ENCODE results near the gene CSNK1G2.
"Not testable (repeated sequence)": the region's sequence is repeated elsewhere in the genome, so short reads cannot be mapped to it uniquely, and the experiment has no call there.

CSNK1G2 gene

DNA sequence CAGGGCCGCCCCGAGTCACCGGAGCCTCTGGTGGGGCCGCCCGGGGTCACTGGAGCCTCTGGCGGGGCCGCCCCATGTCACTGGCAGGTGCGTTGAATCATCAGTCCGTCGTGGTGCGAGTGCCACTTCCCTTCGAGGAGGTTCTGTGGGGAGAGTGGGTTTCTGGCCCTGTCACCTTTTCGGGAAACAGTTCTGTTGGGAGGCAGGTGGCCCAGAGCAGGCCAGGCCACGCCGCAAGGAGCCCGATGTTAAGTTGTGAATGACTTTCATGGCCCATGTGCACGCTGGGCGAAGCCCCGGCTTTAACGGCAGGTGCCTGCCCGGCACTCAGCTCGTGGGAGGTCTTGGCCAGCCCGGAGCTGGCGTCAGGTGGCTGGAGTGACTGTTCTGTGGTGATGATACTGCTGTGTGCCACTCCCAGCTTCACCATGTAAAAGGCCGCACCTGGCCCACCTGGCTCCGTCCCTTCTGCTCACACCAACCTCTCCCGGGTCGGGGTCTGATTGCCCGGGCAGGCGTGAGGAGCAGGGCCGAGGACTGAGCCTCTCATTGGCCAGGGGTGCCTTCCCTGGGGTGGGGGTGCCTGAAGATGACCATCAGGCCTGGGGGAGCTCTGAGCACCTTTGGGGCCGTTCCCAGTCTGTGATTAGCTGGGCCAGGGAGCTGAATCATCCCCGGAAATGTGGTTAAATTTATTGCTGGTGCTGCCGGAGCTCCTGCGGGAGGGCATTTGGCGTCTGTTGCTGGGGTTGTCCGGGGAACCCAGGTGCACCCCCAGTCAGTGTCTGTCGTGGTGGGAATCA lies 29.2 kb downstream of the CSNK1G2 start:
- DNase-seq = no peak

DNA sequence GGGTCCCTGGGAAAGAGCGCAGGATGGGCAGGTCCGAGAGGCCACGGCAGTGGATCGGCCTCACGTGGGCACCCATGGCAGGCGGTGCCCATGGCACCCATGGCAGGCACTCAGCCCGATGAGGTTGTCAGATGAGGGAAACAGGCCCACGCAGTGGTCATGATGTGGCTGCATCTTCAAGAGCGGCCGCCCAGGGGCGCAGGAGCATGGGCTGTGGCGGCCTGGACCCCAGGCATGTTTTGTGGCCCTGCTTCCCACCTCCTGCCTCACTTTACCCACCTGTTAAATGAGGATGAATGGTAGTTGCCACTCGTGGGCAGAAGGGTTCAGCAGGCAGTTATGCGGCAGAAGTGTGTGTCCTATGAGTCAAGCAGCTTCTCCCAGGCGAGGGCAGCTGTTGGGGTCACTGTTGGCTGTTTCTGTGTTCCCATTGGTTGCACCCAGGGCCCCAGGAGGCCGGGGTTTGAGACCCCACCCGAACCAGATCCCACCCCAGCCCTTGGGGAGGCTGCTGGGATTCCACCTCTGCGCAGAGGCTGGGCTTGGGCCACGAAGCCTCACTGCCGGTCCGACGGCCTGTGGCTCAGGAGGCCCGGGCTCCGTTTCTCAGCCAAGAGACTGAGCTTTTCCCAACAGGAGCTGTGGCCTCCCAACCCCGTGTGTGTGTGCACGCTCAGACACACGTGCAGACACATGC lies 30.0 kb downstream of the CSNK1G2 start:
- DNase-seq = no peak

DNA sequence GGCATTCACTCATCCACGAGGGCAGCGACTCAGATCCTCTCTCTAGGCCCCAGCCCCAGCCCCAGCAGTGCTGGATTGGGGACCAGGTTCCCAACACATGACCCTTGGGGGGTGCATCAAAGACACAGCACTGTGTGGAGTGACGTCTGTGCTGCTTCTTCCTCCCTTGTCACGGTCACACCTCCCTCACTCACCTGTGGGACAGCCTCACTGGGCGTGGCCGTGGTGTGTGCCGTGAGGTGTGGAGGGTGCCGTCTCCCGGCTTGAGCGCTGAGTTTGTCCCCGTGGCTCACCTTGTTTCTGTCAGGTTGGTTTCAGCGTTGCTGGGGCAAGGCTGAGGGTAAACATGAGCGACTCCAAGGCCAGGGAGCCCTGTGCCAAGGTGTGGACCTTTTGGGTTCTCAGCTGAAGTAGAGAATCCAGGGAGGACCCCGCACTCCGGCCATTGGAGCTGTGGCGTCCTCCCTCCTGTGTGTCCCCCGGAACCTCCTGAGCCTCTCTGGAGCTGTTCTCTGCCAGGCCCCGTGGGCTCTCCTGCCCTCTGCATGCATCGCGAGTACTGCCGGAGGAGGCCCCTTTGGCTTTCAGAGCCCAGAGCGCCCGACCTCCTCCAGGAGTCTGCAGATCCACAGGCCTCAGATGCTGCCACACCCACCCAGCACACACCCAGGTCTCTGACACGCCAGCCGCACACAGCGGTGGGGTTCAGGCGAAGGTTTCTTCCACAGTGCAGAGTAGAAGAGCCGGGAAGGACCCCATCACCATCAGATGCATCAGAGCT lies 33.6 kb downstream of the CSNK1G2 start:
- no peak for DNase-seq

DNA sequence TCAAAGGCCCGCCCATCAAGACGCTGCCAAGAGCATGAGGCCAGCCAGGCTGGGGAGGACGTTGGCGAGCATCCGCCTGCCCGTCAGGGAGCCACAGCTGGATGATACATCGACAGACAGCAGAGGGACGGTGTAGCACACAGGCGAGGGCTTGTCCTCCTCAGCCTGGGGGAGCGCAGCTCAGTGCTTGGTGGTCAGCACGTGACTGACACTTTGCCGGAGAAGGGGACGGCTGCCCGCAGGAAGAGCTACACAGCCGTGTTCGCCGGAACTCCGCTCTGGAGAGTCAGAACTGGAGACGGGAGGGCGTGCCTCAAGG lies 34.1 kb downstream of the CSNK1G2 start:
- peak in 1 of 2 donors; percentile 1 for DNase-seq

DNA sequence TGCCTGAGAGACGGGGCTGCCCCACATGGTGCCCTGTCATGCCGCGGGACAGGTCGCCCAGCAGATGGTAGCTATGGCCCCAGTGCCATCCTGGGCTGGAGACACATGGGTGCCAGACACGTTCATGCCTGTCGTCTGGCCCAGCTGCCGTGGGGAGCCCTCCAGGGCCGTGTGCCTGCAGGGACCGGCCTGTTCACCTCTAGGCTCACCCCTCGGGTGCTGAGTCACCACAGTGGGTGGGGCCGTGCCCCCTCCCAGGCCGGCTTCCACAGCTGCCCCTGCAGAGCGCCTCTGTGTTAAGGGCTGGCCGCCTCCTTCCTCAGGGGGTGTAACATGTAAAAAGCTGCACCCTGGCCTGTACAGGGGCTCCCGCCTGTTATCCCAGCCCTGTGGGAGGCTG lies 36.1 kb downstream of the CSNK1G2 start:
- no peak for DNase-seq

DNA sequence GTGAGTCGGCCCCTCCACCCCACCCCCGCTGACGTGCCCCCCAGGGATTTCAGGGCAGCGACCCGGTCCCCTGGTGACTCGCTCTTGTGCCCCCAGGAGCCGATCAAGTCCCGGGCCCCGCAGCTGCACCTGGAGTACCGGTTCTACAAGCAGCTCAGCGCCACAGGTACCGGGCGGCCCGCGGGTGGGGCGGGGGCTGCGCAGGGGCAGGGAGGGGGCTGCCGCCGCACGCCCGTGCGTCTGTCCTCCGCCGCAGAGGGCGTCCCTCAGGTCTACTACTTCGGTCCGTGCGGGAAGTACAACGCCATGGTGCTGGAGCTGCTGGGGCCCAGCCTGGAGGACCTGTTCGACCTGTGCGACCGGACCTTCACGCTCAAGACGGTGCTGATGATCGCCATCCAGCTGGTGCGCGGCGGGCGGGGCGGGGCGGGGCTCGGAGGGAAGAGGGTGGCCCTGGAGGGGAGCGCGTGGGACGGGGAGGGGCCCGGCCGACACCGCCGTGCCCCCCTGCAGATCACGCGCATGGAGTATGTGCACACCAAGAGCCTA lies 37.4 kb downstream of the CSNK1G2 start:
- DNase-seq = no peak

DNA sequence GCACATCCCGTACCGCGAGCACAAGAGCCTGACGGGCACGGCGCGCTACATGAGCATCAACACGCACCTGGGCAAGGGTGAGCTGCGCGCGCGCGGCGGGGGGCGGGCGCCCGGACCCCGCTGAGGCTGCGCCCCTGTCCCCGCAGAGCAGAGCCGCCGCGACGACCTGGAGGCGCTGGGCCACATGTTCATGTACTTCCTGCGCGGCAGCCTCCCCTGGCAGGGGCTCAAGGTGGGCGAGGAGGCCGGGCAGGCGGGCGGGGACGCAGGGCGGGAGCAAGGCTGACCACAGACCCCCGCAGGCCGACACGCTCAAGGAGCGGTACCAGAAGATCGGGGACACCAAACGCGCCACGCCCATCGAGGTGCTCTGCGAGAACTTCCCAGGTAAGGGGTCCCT lies 38.0 kb downstream of the CSNK1G2 start:
- DNase-seq = no peak

DNA sequence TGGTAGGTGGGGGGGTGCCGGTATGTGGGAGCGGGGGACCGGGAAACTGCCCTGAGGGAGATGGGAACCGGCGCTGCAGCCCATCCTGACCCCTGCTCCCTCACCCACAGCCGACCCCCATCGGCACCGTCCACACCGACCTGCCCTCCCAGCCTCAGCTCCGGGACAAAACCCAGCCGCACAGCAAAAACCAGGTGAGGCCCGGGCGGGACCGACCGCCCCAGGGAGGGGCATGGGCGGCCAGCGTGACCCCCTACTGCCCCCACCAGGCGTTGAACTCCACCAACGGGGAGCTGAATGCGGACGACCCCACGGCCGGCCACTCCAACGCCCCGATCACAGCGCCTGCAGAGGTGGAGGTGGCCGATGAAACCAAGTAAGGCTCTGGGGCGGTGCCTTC lies 38.7 kb downstream of the CSNK1G2 start:
- DNase-seq = no peak

DNA sequence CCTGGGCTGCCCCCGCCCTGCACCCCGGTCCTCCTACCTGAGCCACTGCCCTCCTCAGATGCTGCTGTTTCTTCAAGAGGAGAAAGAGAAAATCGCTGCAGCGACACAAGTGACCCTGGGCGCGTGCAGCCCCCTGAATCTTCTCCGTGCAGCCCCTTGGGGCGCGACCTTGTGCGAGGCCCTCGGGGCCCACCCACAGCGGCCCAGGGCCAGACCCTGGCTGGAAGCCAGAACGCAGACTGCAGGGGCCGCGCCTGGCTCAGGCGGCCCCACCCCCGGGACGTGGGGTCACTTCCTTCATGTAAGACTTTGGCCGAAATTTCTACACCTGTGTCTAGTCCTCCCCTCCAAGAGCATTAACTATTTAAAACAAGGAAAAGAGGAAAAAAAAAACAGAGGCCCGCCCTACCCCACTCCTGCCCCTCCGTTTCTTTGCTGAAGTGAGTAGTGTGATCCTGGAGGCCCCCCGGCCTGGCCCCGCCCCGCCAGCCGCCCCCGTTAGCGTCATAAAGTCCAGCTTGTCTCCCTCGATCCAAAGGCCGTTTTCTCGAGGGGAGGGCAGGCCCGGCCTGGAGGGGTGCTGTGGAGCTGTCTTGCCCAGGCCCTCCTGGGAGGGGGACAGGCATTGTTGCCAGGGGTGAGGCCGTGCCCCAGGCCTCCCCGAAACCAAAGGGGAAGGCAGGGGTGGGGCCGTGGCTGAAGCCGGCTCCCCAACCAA lies 39.3 kb downstream of the CSNK1G2 start:
- no peak for DNase-seq

DNA sequence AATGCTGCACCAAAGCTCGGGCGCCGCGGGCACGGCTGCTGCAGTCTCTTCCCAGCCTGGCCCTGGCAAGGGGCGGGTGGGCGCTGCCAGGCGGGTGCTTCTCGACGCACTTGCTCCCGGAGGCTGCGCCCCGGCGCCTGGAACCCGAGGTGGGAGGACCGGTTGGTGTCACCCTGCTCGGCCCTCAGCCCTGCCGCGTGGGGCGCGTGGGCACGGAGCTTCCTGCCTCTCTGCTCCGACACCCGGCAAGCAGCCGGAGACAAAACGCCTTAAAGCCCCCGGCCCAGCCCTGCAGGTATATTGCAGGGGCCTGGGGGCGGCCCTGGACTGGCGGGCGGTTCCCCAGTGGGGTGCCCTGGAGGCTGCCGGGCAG lies 39.8 kb downstream of the CSNK1G2 start:
- DNase-seq = no peak

DNA sequence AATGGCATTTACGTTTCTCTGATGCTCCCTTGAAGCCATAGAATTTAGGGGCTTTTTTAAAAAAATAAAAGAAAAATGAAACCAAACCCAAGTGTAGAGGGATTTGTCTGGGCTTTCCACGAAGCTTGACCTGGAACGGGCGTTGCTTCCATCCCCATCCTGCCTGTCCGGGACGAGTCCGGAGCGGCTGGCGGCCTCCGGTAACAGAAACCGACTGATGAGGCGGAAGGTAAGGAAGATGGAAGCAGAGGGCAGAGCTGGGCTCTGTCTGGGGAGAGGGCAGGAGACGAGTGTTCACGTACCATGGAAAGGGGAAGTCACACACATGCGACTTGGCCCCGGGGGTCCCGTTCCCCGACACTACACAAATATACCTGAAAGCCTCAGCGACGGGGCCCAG lies 40.3 kb downstream of the CSNK1G2 start:
- no peak for DNase-seq

DNA sequence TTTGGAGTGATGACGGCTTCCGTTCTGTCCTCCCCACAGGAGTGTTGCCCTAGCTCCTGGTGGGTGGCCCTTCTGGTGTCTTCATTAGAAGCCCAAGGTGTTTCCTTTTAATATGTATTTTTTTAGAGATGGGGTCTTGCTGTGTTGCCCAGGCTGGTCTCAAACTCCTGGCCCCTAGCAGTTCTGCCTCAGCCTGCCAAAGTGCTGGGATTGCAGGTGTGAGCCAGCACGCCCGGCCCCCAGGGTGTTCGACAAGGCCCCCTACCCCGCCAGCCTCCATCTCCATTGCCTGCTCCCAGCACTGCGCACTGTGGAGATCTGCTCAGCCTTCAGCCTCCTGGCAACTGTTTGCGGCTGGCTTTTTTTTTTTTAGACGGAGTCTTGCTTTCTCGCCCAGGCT lies 43.4 kb downstream of the CSNK1G2 start:
- DNase-seq = no peak

DNA sequence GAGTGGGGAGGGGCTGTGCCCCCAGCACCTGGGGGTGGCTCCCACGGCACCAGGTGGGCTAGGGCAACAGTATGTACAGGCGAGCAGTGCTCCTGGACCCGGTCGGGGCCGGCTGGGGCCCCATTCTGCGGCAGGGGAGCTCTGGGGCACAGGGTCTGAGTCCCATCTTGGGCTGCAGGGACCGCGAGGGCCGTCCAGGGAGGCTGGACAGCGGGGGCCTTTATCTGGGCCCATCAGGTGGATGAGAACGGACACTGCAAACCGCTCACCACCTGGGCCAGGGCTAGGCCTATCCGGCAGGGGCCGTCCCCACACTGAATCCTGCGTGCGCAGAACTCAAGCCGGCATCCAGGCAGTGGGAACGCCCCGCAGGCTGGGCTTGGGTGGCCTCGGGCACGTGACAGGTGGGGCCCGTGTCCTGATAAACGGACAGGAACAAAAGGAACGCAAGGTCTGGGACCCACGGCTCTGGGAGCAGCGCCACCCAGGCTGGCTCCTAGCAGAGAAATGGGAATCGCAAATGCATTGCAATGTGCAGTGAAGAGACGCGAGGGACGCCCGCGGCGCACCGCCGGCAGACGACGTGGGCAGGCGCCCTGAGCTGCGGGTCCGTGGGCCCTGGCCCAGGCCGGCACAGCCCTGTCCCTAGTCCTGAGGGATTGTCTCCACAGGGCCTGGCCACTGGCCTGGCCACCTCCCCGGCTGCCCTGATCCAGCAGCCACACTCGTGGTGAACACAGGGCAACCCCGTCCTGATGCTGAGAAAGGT lies 44.8 kb downstream of the CSNK1G2 start:
- no peak for DNase-seq

DNA sequence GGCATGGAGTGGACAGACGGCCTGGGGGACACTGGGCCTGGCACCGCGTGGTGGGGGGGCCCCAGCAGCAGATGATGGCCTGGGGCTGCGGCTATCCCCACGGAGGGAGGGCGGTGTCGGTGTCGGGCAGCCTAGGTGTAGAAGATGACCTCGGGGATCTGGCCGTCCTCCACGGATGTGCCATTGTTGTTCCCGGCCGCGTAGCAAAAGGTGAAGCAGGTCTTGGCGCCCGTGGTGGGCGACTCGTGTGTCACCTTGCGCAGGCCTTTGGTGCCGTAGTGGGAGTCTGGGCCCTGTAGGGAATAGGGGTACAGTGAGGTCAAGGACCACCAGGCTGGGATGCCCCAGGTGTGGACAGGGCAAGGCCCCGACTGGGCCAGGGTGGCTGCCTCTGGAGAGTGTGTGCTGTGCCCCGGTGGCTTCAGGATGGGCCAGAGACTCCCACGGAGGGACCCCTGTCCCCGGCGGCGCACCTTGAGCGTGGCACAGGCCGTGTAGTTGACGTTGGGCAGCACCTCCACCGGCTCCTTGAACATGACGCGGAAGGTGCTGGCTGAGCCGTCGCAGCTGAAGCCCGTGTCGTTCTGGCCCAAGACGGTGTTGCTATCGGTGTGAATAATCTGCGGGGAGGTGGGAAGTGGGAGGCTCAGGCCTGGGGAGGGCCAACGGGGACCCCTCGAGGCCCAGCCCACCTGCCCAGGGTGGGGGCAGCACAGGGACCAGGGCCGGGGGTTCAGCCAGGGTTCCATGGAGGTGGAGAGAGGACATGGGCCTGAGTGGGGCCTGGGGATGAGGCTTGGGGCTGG lies 45.6 kb downstream of the CSNK1G2 start:
- no peak for DNase-seq

DNA sequence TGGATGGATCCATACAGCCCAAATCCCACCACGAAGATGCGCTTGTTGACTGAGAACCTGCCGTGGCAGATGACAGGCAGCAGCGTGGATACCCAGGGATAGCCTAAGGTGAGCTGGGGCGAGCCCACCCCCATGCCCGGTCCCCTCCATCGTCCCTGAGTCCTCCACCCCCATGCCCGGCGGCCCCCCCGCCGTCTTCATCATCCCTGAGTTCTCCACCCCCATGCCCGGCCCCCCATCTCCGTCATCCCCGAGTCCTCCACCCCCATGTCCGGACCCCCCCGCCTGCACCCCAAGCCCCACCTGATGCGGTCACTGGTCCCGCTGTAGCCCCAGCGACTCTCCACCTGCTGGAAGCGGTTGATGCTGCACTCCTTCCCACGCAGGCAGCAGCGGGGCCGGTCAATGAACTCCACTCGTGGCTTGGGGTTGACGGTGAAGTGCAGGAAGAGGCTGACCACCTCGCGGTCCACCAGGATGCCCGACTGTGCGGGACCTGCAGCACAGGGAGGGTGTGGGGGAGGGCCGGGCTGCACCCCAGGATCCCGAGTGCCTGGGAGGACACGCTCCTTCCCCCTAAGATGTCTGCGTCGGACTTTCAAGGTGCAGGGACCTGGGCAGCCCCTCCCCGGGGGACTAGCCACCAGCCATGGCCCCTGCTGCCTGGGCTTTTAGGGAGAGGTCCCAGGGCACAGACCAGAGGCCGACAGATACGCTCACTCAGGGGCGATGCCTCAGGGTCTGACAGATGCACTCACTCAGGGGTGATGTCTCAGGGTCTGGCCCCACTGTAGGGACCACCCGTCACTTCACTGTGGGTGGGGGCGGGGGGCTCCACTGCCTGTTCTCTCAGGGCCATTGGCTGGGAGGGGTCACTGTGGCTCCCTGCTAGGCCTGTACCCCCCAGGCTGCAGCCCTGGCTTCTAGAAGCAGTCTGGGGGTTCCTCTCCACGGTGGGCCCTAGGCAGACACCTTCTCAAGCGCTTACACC lies 46.5 kb downstream of the CSNK1G2 start:
- DNase-seq = no peak

DNA sequence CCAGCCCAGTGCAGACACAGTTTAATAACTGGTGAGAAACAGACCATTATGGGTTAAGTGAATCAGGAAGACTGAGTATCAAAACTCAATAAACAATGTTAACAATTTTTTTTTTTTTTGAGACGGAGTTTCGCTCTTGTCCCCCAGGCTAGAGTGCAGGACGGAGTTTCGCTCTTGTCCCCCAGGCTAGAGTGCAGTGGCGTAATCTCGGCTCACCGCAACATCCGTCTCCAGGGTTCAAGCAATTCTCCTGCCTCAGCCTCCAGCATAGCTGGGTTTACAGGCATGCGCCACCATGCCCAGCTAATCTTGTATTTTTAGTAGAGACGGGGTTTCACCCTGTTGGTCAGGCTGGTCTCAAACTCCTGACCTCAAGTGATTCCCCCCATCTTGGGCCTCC lies 47.5 kb downstream of the CSNK1G2 start:
- not testable (repeated sequence) for DNase-seq

DNA sequence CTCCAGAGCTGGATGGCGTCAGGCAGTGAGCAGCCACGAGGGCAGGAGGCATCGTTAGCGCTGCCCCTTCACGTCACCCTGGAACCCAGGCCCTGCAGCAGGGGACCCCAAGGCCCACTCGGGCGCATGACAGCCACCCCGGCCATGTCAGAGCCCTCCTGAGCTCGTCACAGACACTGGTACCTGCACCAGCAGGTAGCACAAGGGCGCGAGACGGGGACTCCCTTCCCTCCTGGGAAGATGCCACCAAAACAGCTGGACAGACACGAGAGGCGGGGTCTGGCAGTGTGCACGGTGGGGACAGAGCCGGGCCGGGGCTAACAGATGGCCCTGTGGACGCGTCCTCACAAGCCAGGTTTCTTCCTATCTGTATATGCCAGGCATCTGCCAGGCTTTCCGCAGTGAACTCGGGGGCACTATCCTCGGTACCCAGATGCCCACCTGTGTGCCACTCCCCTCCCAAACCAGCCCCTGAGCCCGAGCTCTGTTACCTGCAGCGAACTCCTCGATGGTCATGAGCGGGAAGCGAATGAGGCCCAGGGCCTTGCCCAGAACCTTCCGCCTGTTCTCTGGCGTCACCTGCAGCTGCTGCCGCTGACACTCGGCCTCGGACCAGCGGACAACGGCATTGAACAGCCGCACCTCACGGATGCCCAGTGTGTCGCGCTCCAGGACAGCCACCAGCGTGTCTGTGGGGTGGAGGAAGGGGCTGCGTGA lies 48.7 kb downstream of the CSNK1G2 start:
- no peak for DNase-seq

DNA sequence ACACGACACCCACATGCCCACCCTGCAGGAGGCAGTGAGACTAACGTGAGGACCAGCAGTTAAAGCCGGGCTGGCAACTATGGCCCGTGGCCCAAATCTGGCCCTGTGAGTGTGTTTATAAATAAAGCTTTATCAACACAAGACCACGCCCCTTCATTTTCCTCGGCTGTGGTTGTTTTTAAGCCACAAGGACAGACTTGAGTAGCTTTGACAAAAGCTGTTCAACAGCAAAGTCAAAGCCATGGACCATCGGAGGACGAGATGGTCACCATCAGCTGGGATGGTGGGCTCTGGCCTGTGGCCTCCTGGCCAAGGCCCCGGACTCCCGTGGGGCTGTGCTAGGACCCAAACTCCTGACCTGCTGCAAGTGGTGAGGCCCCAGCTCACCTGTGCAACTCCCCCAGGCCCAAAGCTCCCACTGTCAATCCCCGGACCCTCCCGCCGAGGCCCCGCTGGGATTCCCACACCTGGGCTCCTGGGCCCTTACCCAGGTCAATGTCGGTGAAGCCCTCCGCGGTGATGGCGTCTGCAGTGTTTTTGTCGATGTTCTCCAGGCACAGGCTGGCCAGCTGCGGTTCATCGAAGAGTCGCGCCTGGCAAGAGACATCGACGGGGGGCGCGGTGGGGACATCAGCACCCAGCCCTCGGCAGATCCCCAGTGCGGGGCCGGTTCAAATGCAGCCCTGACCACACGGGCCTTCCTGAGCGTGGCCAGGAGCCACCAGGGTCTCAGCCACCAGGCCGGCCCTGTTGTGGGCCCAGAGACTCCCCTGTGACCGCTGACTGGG lies 49.5 kb downstream of the CSNK1G2 start:
- DNase-seq = no peak

Data from hippocampal formation (tissue), 2 donors.